MCF 10A (cell line): Measurements from ENCODE around the gene CALHM4. TPM values are rescaled to one million over a fixed set of nuclear protein-coding genes. Genes with fewer than 3 reads are reported as not detected.

ENCODE experiments used
- BruUV-seq: library from RNA; stranded (reverse); fragments of 400-500 nt; replicated peaks from 2 replicates; lab custom pipeline; 2021; lab: Mats Ljungman, UMichigan
- CTCF ChIA-PET: fragments of 300-600 bp; sonication (Branson Sonifier 250); formaldehyde crosslinking; extraction: SDS; loops from one replicate; lab custom pipeline; 2021; ENCODE audit warnings: antibody characterized with exemption, inconsistent platforms; lab: Yijun Ruan, JAX
- POLR2A ChIA-PET: fragments of 300-600, 350-650 bp; sonication (Branson Sonifier 250); formaldehyde crosslinking; extraction: SDS; loops from one replicate; lab custom pipeline; 2020; ENCODE audit warnings: antibody characterized with exemption, inconsistent platforms; lab: Yijun Ruan, JAX
- DNase-seq: peaks from one replicate; pipeline ENCODE4 v3.0.0-alpha.2; 2018; ENCODE audit not compliant: unreplicated experiment
- H3K27ac Mint-ChIP-seq: one replicate; pipeline ENCODE4 v1.8.0; 2022; ENCODE audit warnings: mild to moderate bottlenecking, low read depth, mixed read lengths; ENCODE audit not compliant: unreplicated experiment
- H3K27me3 Mint-ChIP-seq: one replicate; pipeline ENCODE4 v1.8.0; 2022; ENCODE audit warnings: mixed read lengths; ENCODE audit not compliant: insufficient read depth, unreplicated experiment
- H3K36me3 Mint-ChIP-seq: one replicate; pipeline ENCODE4 v1.8.0; 2022; ENCODE audit warnings: mild to moderate bottlenecking, moderate library complexity, mixed read lengths; ENCODE audit not compliant: insufficient read depth, unreplicated experiment
- H3K4me1 Mint-ChIP-seq: one replicate; pipeline ENCODE4 v1.8.0; 2022; ENCODE audit warnings: mixed read lengths; ENCODE audit not compliant: insufficient read depth, unreplicated experiment
- H3K4me3 Mint-ChIP-seq: one replicate; pipeline ENCODE4 v1.8.0; 2022; ENCODE audit warnings: mild to moderate bottlenecking, moderate library complexity, mixed read lengths; ENCODE audit not compliant: unreplicated experiment
- H3K9me3 Mint-ChIP-seq: one replicate; pipeline ENCODE4 v1.8.0; 2022; ENCODE audit warnings: mixed read lengths; ENCODE audit not compliant: unreplicated experiment
- CTCF ChIP-seq: fragments of 200-600 bp; IDR thresholded peaks from one replicate; pipeline ENCODE4 v1.8.0; 2022; ENCODE audit warnings: antibody characterized with exemption, mild to moderate bottlenecking; ENCODE audit not compliant: unreplicated experiment
- intact Hi-C: fragments of 100-400 bp; cut with micrococcal nuclease; formaldehyde crosslinking; loops from 2 replicates; pipeline ENCODE4 v1.14.1; 2022
- total RNA-seq: library from RNA; stranded (reverse); gene quantifications from 2 replicates; pipeline ENCODE4 v1.2.3, GENCODE V29; 2022

CALHM4 gene
- total RNA-seq, 1 experiment from 2014 or later, result not detected

DNA sequence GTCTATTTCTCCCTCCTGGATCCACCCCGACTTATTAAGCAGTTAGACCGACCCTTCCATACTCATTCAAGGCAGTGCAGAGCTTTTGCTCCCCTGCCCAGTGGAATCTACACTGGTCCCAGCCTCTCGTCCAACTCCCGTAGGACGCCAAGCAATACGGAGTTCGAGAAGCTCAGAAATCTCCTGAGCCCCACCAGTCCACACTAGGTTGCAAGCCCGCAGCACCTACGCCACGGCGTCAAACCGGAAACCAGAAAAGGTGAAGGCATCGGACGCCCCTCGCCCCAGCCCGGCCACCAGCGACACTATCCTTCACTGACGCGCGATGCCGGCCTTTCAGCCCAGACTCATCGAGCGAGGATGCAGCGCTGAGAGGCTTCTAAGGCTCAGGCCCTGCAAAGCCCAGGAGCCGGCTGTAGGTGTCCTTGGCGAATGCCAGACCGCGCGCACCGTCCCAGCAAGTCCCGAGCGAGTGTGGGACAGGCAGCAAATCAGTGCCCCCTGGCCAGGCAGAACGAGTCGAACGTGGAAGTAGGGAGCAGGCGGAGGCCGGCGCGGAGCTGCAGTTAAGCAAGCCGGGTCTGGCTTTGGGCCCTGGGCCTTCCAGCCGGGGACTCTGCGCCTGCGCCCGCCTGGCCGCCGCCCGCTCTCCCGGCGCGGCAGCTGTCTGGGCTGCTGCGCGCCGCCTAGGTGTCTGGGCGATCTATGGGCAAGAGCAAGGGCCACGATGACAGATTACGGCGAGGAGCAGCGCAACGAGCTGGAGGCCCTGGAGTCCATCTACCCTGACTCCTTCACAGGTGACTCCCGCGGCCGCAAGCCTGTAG is 17.5 kb downstream of the CALHM4 start, which contains the start of gene RWDD1:
RWDD1 (plus strand) TSS at position 649 of the 827 bp plus-strand sequence; CDS start at position 728, 79 bp downstream.
- no TSS peak for BruUV-seq
- intact Hi-C loops, result loop anchor here (10.0 kb wide), 1 partner anchor 456 kb away; no protein-coding TSS in a partner anchor
- no peaks in the 10 kb centered on the region for H3K9me3 Mint-ChIP-seq
- peaks cover 18% of the 10 kb centered on the region for H3K36me3 Mint-ChIP-seq
- no peak for TF ChIP-seq CTCF
- ChIA-PET POLR2A (interaction anchor here (0.6 to 5.3 kb wide), 47 partner anchors 8 to 558 kb away, joined by 3 to 83 read pairs (median 5); partner anchors contain the start of genes CALHM5, DSE, FRK and KPNA5), CTCF (interaction anchor here (0.6 to 3.1 kb wide), 20 partner anchors 8 to 313 kb away, joined by 3 to 17 read pairs (median 4); no protein-coding TSS in a partner anchor)
- peak within 1 kb of the TSS; percentile 98 for H3K27ac Mint-ChIP-seq
- H3K27me3 Mint-ChIP-seq, result no peaks in the 10 kb centered on the region
- peak; percentile 98 for DNase-seq
- peak within 1 kb of the TSS; percentile 98 for H3K4me3 Mint-ChIP-seq
- H3K4me1 Mint-ChIP-seq, result peaks cover 25% of the 10 kb centered on the region

DNA sequence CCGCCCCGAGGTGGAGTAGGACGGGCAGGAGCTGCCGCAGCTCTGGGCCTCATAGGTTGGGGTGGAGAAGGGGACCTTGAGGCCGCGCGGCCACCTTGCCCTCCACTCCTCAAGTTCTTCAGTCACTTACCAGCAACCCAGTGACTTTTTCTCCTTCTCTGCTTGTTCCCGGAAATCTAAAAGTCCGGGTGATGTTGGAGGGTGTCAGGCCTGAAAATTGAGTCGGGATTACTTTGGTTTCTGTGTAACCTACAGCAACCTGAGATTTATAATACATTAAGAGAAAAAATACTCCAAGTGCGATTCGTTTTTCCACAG is 18.1 kb downstream of the CALHM4 start:
- TSS peak; percentile 37 for BruUV-seq
- Mint-ChIP-seq H3K36me3 (peaks cover 23% of the 10 kb centered on the region), H3K27ac (peak overlapping the region; percentile 98), H3K4me3 (peak overlapping the region; percentile 98), H3K27me3 (no peaks in the 10 kb centered on the region), H3K4me1 (peaks cover 25% of the 10 kb centered on the region), H3K9me3 (no peaks in the 10 kb centered on the region)
- intact Hi-C loops, result loop anchor here (10.0 kb wide), 1 partner anchor 457 kb away; no protein-coding TSS in a partner anchor
- CTCF ChIA-PET, result interaction anchor here (0.7 to 3.1 kb wide), 10 partner anchors 9 to 303 kb away, joined by 3 to 17 read pairs (median 7); no protein-coding TSS in a partner anchor
- no peak for DNase-seq
- TF ChIP-seq CTCF, result no peak
- POLR2A ChIA-PET, result interaction anchor here (0.6 to 5.3 kb wide), 40 partner anchors 9 to 511 kb away, joined by 3 to 83 read pairs (median 5); partner anchors contain the start of genes CALHM5, DSE, FRK and KPNA5

- DNase-seq, result peak; percentile 41
- TF ChIP-seq CTCF, result no peak
- H3K27ac Mint-ChIP-seq, result peak overlapping the region; percentile 98
- ChIA-PET POLR2A (interaction anchor here (0.7 to 5.3 kb wide), 29 partner anchors 10 to 512 kb away, joined by 3 to 83 read pairs (median 5); partner anchors contain the start of genes DSE, FRK, RSPH4A and TSPYL1), CTCF (interaction anchor here (0.7 to 3.1 kb wide), 13 partner anchors 8 to 462 kb away, joined by 3 to 17 read pairs (median 4); no protein-coding TSS in a partner anchor)
- H3K36me3 Mint-ChIP-seq, result peaks cover 26% of the 10 kb centered on the region
- H3K9me3 Mint-ChIP-seq, result no peaks in the 10 kb centered on the region
- no peaks in the 10 kb centered on the region for H3K27me3 Mint-ChIP-seq
- H3K4me1 Mint-ChIP-seq, result peaks cover 25% of the 10 kb centered on the region
- BruUV-seq, result no TSS peak
- intact Hi-C loops, result loop anchor here (10.0 kb wide), 1 partner anchor 457 kb away; no protein-coding TSS in a partner anchor
- peak overlapping the region; percentile 98 for H3K4me3 Mint-ChIP-seq
Measured at GRCh38 chr6:116572162-116572561, 18.6 kb downstream of the CALHM4 start.

GRCh38 chr6:116575227-116575626 is 21.7 kb downstream of the CALHM4 start:
- no peak for TF ChIP-seq CTCF
- H3K36me3 Mint-ChIP-seq, result peaks cover 34% of the 10 kb centered on the region
- peak overlapping the region; percentile 19 for H3K27ac Mint-ChIP-seq
- ChIA-PET CTCF (interaction anchor here (0.6 to 0.7 kb wide), 4 partner anchors 10 to 307 kb away, joined by 3 to 4 read pairs (median 3); partner anchors contain the start of gene RSPH4A), POLR2A (interaction anchor here (0.6 kb wide), 1 partner anchor 1166 kb away, joined by 3 read pairs; no protein-coding TSS in a partner anchor)
- H3K4me3 Mint-ChIP-seq, result no peak overlapping the region
- H3K4me1 Mint-ChIP-seq, result peaks cover 28% of the 10 kb centered on the region
- H3K9me3 Mint-ChIP-seq, result no peaks in the 10 kb centered on the region
- BruUV-seq, result no TSS peak
- no peak for DNase-seq
- H3K27me3 Mint-ChIP-seq, result no peaks in the 10 kb centered on the region
- intact Hi-C loops, result loop anchor here (10.0 kb wide), 1 partner anchor 460 kb away; no protein-coding TSS in a partner anchor
